Activated CD8-positive, alpha-beta memory T cell treated with anti-CD3 and anti-CD28 coated beads, Interleukin-2, amount 10 ng/mL, durations not matched to agents 7 days and 5 days (primary cell): ENCODE data around the gene JMJD1C. TPM values are rescaled to one million over a fixed set of nuclear protein-coding genes. Genes with fewer than 3 reads are reported as not detected.

Source experiments
- ATAC-seq: fragments of 150-1000 bp; cut with Tn5 transposase; one replicate; pipeline ENCODE4 v1.10.0; 2021; ENCODE audit warnings: moderate library complexity
- CTCF ChIA-PET: fragments of 350-600 bp; sonication (Branson Sonifier 250); formaldehyde crosslinking; loops from one replicate; lab custom pipeline; 2021; ENCODE audit warnings: antibody characterized with exemption; lab: Charles Lee
- DNase-seq: peaks from one replicate; pipeline ENCODE4 v3.0.0-alpha.2; 2020
- H3K27ac Mint-ChIP-seq: one replicate; pipeline ENCODE4 v1.8.0; 2021; ENCODE audit warnings: mild to moderate bottlenecking, mixed read lengths
- H3K27me3 Mint-ChIP-seq: one replicate; pipeline ENCODE4 v1.8.0; 2021; ENCODE audit warnings: mixed read lengths
- H3K36me3 Mint-ChIP-seq: one replicate; pipeline ENCODE4 v1.8.0; 2021; ENCODE audit warnings: mild to moderate bottlenecking, mixed read lengths
- H3K4me1 Mint-ChIP-seq: one replicate; pipeline ENCODE4 v1.8.0; 2021; ENCODE audit warnings: mixed read lengths
- H3K4me3 Mint-ChIP-seq: one replicate; pipeline ENCODE4 v1.8.0; 2021; ENCODE audit warnings: mild to moderate bottlenecking, moderate library complexity, mixed read lengths
- H3K9me3 Mint-ChIP-seq: one replicate; pipeline ENCODE4 v1.8.0; 2022; ENCODE audit warnings: low read depth, mixed read lengths
- total RNA-seq, 2 experiments: library from RNA; stranded (reverse); gene quantifications; one replicate each; pipeline ENCODE4 v1.2.3, GENCODE V29; 2021

JMJD1C gene
- total RNA-seq, 2 experiments from 2014 or later: 55.7 to 87.6 TPM

GRCh38 chr10:63206997-63207811 lies 258.6 kb downstream of the JMJD1C start:
- peak overlapping the region; percentile 53 for H3K4me3 Mint-ChIP-seq
- ATAC-seq (peak; percentile 67), DNase-seq (peak; percentile 57)

GRCh38 chr10:63206576-63206975 lies 259.2 kb downstream of the JMJD1C start:
- Mint-ChIP-seq H3K27ac (peak overlapping the region; percentile 89), H3K27me3 (no peaks in the 10 kb centered on the region), H3K9me3 (no peaks in the 10 kb centered on the region), H3K4me3 (peak overlapping the region; percentile 53), H3K4me1 (peaks cover 66% of the 10 kb centered on the region), H3K36me3 (peaks cover 50% of the 10 kb centered on the region)
- ATAC-seq (no peak), DNase-seq (no peak)
- CTCF ChIA-PET: interaction anchor here (1.3 to 1.9 kb wide), 3 partner anchors 39 to 424 kb away, joined by 4 to 8 read pairs (median 5); no protein-coding TSS in a partner anchor

More at GRCh38 chr10:63206997-63207811, 258.6 kb downstream of the JMJD1C start:
- H3K27me3 Mint-ChIP-seq: no peaks in the 10 kb centered on the region
- H3K9me3 Mint-ChIP-seq: peaks cover 4% of the 10 kb centered on the region
- peak overlapping the region; percentile 89 for H3K27ac Mint-ChIP-seq
- CTCF ChIA-PET: interaction anchor here (0.7 to 1.7 kb wide), 4 partner anchors 9 to 423 kb away, joined by 3 to 5 read pairs (median 4); no protein-coding TSS in a partner anchor
- peaks cover 54% of the 10 kb centered on the region for H3K36me3 Mint-ChIP-seq
- peaks cover 72% of the 10 kb centered on the region for H3K4me1 Mint-ChIP-seq

GRCh38 chr10:63205421-63205820 lies 260.4 kb downstream of the JMJD1C start:
- CTCF ChIA-PET: interaction anchor here (0.8 to 1.9 kb wide), 5 partner anchors 9 to 425 kb away, joined by 3 to 8 read pairs (median 4); no protein-coding TSS in a partner anchor
- H3K27me3 Mint-ChIP-seq: no peaks in the 10 kb centered on the region
- H3K36me3 Mint-ChIP-seq: peaks cover 44% of the 10 kb centered on the region
- ATAC-seq: no peak
- H3K4me1 Mint-ChIP-seq: peaks cover 55% of the 10 kb centered on the region
- H3K9me3 Mint-ChIP-seq: no peaks in the 10 kb centered on the region
- H3K4me3 Mint-ChIP-seq: peak overlapping the region; percentile 89
- DNase-seq: no peak
- peak overlapping the region; percentile 99 for H3K27ac Mint-ChIP-seq

- ATAC-seq: peak; percentile 55
- CTCF ChIA-PET: interaction anchor here (0.7 to 1.9 kb wide), 4 partner anchors 8 to 424 kb away, joined by 3 to 8 read pairs (median 3); no protein-coding TSS in a partner anchor
- H3K4me1 Mint-ChIP-seq: peaks cover 51% of the 10 kb centered on the region
- peak overlapping the region; percentile 99 for H3K27ac Mint-ChIP-seq
- peaks cover 42% of the 10 kb centered on the region for H3K36me3 Mint-ChIP-seq
- peak overlapping the region; percentile 89 for H3K4me3 Mint-ChIP-seq
- H3K27me3 Mint-ChIP-seq: no peaks in the 10 kb centered on the region
- no peak for DNase-seq
- no peaks in the 10 kb centered on the region for H3K9me3 Mint-ChIP-seq
Observed at GRCh38 chr10:63204667-63205391, 260.9 kb downstream of the JMJD1C start.

- Mint-ChIP-seq H3K4me3 (no peak overlapping the region), H3K9me3 (no peaks in the 10 kb centered on the region)
- CTCF ChIA-PET: interaction anchor here (0.8 to 3.6 kb wide), 5 partner anchors 34 to 519 kb away, joined by 3 to 11 read pairs (median 5); no protein-coding TSS in a partner anchor
Observed at GRCh38 chr10:63201118-63201517, 264.7 kb downstream of the JMJD1C start.

GRCh38 chr10:63200431-63200830 lies 265.3 kb downstream of the JMJD1C start:
- Mint-ChIP-seq H3K4me1 (peaks cover 17% of the 10 kb centered on the region), H3K27ac (no peak overlapping the region), H3K27me3 (no peaks in the 10 kb centered on the region), H3K9me3 (no peaks in the 10 kb centered on the region), H3K4me3 (no peak overlapping the region), H3K36me3 (peaks cover 47% of the 10 kb centered on the region)
- ATAC-seq: no peak
- DNase-seq: no peak
- CTCF ChIA-PET: interaction anchor here (0.8 to 3.6 kb wide), 6 partner anchors 19 to 520 kb away, joined by 3 to 11 read pairs (median 4); no protein-coding TSS in a partner anchor

More at GRCh38 chr10:63201118-63201517, 264.7 kb downstream of the JMJD1C start:
- Mint-ChIP-seq H3K4me1 (peaks cover 24% of the 10 kb centered on the region), H3K27ac (no peak overlapping the region), H3K27me3 (no peaks in the 10 kb centered on the region), H3K36me3 (peaks cover 50% of the 10 kb centered on the region)
- DNase-seq (no peak), ATAC-seq (no peak)

GRCh38 chr10:63199716-63200115 lies 266.1 kb downstream of the JMJD1C start:
- Mint-ChIP-seq H3K36me3 (peaks cover 45% of the 10 kb centered on the region), H3K4me3 (no peak overlapping the region), H3K9me3 (no peaks in the 10 kb centered on the region), H3K27me3 (no peaks in the 10 kb centered on the region), H3K4me1 (peaks cover 12% of the 10 kb centered on the region), H3K27ac (no peak overlapping the region)
- ATAC-seq (no peak), DNase-seq (no peak)
- CTCF ChIA-PET: interaction anchor here (0.9 to 3.6 kb wide), 4 partner anchors 9 to 430 kb away, joined by 3 to 11 read pairs (median 6); no protein-coding TSS in a partner anchor

- Mint-ChIP-seq H3K9me3 (no peaks in the 10 kb centered on the region), H3K4me3 (no peak overlapping the region), H3K27ac (no peak overlapping the region), H3K27me3 (no peaks in the 10 kb centered on the region), H3K36me3 (peaks cover 54% of the 10 kb centered on the region), H3K4me1 (peaks cover 3% of the 10 kb centered on the region)
- no peak for ATAC-seq
- CTCF ChIA-PET: no interaction called here
- DNase-seq: no peak
Observed at GRCh38 chr10:63197344-63198092, 268.3 kb downstream of the JMJD1C start.

- Mint-ChIP-seq H3K36me3 (peaks cover 55% of the 10 kb centered on the region), H3K4me3 (no peak overlapping the region), H3K27ac (no peak overlapping the region), H3K4me1 (no peaks in the 10 kb centered on the region), H3K27me3 (no peaks in the 10 kb centered on the region), H3K9me3 (no peaks in the 10 kb centered on the region)
- CTCF ChIA-PET: no interaction called here
- ATAC-seq (no peak), DNase-seq (no peak)
Observed at GRCh38 chr10:63192826-63193225, 273.0 kb downstream of the JMJD1C start.

GRCh38 chr10:63175534-63175933 lies 290.2 kb downstream of the JMJD1C start:
- Mint-ChIP-seq H3K9me3 (no peaks in the 10 kb centered on the region), H3K36me3 (peaks cover 71% of the 10 kb centered on the region), H3K4me1 (peaks cover 48% of the 10 kb centered on the region), H3K4me3 (no peak overlapping the region), H3K27ac (peak overlapping the region; percentile 57), H3K27me3 (no peaks in the 10 kb centered on the region)
- DNase-seq (no peak), ATAC-seq (no peak)
- CTCF ChIA-PET: interaction anchor here (1.0 to 1.2 kb wide), 2 partner anchors 9 to 93 kb away, joined by 3 read pairs; no protein-coding TSS in a partner anchor

- DNase-seq (no peak), ATAC-seq (peak; percentile 98)
- CTCF ChIA-PET: interaction anchor here (0.7 to 1.5 kb wide), 5 partner anchors 9 to 546 kb away, joined by 3 to 5 read pairs (median 3); partner anchors contain the start of genes EGR2 and NRBF2
- Mint-ChIP-seq H3K9me3 (no peaks in the 10 kb centered on the region), H3K27me3 (no peaks in the 10 kb centered on the region), H3K4me3 (peak overlapping the region; percentile 32), H3K27ac (peak overlapping the region; percentile 99), H3K36me3 (peaks cover 78% of the 10 kb centered on the region), H3K4me1 (peaks cover 65% of the 10 kb centered on the region)
Observed at GRCh38 chr10:63173468-63174232, 292.1 kb downstream of the JMJD1C start.

GRCh38 chr10:63171926-63172325 lies 293.9 kb downstream of the JMJD1C start:
- H3K4me3 Mint-ChIP-seq: no peak overlapping the region
- no peaks in the 10 kb centered on the region for H3K9me3 Mint-ChIP-seq
- H3K36me3 Mint-ChIP-seq: peaks cover 73% of the 10 kb centered on the region
- H3K4me1 Mint-ChIP-seq: peaks cover 69% of the 10 kb centered on the region
- no peak for ATAC-seq
- CTCF ChIA-PET: interaction anchor here (1.3 to 2.9 kb wide), 2 partner anchors 457 to 548 kb away, joined by 6 to 13 read pairs; no protein-coding TSS in a partner anchor
- H3K27me3 Mint-ChIP-seq: no peaks in the 10 kb centered on the region
- peak overlapping the region; percentile 99 for H3K27ac Mint-ChIP-seq
- no peak for DNase-seq
